GM21360 (cell line): Measurements from ENCODE around the gene NEK7.
"Not testable (repeated sequence)": the region's sequence is repeated elsewhere in the genome, so short reads cannot be mapped to it uniquely, and the experiment has no call there.

Experiments used
- ATAC-seq: cut with Tn5 transposase; IDR thresholded peaks from one replicate; pipeline ENCODE4 v1.9.1; 2021; ENCODE audit warnings: mild to moderate bottlenecking, moderate library complexity; ENCODE audit not compliant: unreplicated experiment

Gene NEK7

DNA sequence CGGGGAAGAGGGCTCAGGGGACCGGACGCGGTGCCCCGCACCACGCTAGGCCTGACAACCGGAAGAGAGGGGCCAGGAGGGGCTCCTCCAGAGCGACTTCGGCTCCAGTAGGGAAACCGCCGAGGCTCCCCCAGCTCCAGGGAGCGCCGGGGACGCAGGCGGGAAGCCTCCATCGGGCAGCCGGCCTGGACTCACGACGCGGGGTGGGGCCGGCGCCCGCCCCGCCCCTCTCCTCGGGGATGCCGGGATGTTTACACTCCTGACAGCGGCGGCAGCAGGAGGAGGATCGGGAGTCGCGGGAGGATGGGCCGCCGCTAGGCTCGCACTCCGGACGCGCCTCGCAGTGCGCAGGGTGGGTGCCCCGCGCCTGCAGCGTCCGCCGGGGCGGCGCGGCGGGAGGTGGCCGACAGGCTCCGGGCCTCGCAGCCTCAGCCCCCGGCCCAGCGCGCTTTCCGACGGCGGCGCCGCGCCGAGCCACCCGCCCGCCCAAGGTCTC is at the start of gene NEK7:
TSS of gene NEK7 (plus strand) at position 254 of the 496 bp plus-strand sequence. CDS start 75,583 bp downstream, outside the sequence.
- peak; percentile 42 for ATAC-seq

- ATAC-seq: no peak
Measured at GRCh38 chr1:198107091-198107501, 49.7 kb upstream of the NEK7 start.

- ATAC-seq: no peak
Measured at GRCh38 chr1:198108636-198109370, 48.0 kb upstream of the NEK7 start.

DNA sequence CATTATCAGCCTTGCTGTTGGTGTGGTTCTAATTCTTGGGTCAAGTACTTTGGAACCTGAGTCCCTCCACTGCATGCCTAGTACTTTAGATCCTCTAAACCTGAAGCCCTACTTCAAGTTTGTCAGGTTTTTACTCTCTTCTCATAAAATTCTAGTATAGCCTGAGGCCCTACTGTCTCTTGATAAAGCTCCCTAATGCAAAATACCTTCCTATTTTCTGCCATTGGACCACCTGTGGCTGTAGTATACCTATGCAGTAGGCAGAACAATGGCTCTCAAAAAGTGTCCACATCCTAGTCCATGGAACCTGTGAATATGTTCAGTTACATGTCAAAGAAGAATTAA is 47.5 kb upstream of the NEK7 start:
- ATAC-seq: no peak

DNA sequence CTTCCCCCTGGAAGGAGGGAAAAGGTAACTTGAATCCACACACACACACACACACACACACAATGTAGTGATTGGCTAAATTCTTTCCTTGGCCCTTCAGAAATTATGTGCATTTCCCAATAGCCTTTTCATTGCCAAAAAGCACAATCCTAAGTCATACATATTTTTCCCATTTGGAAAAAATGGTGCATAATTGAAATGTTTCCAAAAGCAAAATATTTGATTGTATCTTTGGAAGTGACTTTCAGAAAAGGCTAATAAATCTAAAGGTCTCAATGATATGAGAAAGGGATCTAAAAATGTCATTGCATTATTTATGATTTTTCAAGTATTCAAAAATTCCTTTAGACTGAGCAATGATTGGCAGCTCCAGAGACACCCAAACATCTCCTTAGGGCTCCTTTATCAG is 43.5 kb upstream of the NEK7 start:
- ATAC-seq: no peak

- ATAC-seq: no peak
Measured at GRCh38 chr1:198116069-198116468, 40.7 kb upstream of the NEK7 start.

- no peak for ATAC-seq
Measured at GRCh38 chr1:198116469-198116868, 40.3 kb upstream of the NEK7 start.

DNA sequence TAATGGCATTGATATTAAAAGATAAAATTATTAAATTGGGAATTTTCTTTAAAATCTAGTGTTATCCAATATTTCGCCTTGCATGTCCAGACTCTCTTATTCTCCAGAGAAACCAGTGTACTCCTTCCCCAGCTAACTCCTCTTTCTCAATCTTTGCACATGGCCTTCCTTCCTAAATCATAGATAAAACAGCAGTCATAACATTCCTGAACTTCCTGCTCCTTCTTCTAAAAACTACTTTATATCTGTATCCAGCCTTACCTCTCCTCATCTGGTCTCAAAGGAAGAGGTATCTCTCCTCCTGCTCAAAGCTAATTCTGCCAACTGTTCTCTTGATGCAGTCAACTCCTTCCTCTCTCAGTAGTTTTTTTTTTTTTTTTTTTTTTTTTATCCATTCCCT is 39.5 kb upstream of the NEK7 start:
- no peak for ATAC-seq

- no peak for ATAC-seq
Measured at GRCh38 chr1:198118134-198118533, 38.7 kb upstream of the NEK7 start.

DNA sequence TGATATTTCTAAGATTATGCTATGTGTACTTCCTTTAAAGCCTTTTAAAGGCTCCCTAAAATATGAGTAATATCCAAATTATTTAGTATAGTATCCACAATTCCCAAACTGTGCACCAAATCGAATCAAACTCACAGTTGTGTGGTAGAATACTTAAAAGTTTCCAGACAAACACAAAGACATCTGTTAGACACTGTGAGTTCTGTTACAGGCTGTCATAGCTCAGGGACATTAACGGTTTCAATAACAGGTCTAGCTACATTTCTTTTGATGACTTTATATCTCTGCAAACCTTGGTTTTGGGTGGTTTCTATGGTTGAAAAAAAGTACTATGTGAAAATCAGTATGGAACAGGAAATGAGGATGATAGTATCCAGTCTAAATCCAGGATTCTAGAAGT is 36.9 kb upstream of the NEK7 start:
- no peak for ATAC-seq

DNA sequence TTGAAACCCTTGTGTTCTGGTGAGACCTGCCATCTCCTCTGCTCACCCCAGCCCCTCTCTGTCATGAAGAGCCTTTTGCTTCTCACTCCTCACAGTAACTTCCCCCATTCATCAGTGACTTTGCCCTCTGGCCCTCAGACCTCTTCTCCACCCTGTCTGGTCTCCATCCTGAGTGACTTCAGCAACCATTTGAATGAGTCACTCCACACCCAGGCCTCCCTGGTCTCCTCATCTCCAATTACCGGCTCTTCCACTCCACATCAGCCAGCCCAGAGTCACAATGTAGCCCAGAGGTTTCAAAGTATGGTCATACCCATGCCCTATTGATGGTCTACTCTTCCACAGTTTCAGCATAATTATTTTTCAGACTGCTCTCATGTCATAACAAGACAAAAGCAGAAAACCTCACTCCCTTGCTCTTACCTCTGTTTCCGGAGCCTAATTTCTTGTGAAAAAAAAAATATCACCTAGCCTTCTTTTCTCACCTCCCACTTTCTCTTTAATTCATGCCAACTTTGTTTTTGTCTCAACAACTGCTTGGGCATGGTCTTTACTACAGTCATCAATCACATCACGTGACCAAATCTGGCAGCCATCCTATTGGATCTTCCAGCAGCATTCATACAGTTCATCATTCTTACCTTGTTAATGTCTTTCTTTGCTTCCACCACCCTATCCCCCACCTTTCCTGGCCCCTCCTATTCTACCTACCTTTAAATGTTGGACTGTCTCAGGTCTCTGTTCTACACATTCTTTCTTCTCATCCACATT is 35.6 kb upstream of the NEK7 start:
- ATAC-seq: no peak

DNA sequence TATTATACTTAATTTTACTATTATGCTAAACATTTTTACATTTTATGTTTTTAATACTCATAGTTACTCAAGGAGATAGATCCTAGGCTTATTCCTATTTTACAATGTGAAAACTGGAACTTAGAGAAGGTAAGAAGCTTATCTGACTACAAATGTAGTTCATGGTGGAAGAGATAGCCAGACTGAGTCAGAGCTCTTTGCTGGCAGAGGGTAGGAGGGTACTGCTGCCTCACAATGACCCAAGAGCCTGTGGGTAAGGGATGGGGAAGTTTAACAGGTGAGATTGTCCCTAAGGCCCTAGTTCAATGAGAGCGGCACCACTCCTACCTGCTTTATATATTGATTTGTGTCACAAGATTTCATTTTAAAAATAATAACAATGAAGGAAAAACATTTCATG is 34.1 kb upstream of the NEK7 start:
- ATAC-seq: no peak

DNA sequence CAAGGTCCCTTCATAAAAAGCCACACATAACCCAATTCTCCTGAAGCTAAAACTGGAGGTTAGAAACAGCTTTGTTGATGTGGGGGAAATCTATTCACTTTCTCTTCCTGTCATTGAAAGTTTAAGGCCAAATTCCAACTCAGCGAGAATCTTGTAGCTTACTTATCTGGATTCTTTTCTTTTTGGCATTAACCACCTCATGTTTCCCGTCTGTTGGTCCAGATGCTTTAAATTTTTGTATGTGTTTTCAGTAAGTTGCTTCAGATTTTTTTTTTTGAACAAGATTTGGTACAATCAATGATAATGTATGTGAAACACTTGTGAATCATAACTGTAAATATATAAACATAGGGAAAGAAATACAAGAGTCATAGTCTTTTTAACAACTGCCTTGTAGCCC is 33.7 kb upstream of the NEK7 start:
- no peak for ATAC-seq

DNA sequence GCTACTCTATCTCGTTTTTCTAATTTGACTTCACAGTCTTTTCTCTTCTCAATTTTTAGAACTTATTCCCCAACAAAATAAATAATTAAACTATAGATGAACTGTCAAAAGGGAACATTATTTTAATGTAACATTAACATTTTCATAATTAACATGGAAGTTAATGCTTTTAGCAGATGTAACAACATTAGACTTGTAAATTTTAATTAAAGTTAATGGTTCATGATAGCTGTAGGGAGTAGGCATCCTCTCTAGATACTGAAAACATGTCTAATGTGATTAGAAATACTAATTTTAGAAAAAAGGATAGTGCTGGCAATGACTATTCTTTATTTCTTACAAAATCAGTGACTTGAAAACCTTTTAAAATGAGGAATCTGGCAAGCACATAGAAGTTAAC is 32.1 kb upstream of the NEK7 start:
- ATAC-seq: no peak

DNA sequence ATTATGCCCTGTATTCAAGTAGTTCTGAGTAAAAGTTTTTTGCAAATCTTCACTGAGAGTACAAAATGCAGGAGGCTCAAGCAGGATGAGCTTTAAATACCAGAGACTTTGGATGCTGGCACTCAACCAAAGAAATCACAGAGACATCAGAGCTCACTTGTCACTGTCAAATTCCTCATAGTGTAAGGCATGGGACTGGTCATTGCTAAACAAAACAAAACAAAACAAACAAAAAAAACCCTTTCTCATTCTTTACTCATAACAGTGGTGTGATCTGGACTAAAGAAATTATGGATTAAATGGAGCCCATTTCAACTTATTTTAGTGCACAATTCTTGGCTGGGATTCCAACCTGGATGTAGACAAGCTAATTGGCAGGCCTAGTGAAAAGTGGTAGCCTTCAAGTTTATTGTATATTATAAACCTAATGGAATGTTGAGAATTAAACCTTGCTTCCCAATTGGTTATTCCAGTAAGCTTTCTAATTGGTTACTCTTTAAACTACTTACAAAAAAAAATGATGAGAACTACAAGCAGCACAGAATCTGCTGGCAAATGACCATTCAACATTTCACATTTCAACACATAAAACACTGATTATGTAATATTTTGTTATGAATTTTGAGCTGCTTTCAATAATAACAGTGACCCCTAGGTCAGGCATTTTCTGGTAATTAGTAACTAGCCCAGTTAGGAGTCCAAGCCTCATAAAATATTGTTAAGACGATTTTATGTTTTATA is 30.6 kb upstream of the NEK7 start:
- no peak for ATAC-seq

- ATAC-seq: no peak
Measured at GRCh38 chr1:198128533-198128932, 28.3 kb upstream of the NEK7 start.

DNA sequence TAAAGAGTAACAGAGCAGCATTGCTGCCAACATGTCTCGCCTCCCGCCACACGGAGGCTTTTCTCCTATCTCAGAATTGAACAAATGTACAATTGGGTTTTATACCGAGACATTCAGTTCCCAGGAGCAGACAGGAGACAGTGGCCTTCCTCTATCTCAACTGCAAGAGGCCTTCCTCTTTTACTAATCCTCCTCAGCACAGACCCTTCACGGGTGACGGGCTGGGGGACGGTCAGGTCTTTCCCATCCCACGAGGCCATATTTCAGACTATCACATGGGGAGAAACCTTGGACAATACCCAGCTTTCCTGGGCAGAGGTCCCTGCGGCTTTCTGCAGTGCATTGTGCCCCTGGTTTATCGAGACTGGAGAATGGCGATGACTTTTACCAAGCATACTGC is 26.7 kb upstream of the NEK7 start:
- ATAC-seq: not testable (repeated sequence)

GRCh38 chr1:198132060-198132781 is 24.6 kb upstream of the NEK7 start:
- ATAC-seq: peak; percentile 88

DNA sequence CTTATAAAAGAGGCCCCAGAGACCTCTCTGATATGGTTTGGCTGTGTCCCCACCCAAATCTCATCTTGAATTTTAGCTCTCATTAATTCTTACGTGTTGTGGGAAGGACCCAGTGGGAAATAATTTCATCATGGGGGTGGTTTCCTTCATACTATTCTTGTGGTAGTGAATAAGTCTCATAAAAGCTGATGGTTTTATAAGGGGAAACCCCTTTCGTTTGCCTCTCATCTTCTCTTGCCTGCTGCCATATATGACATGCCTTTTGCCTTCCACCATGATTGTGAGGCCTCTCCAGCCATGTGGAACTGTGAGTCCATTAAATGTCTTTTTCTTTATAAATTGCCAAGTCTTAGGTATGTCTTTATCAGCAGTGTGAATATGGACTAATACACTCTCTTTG is 22.5 kb upstream of the NEK7 start:
- ATAC-seq: no peak

DNA sequence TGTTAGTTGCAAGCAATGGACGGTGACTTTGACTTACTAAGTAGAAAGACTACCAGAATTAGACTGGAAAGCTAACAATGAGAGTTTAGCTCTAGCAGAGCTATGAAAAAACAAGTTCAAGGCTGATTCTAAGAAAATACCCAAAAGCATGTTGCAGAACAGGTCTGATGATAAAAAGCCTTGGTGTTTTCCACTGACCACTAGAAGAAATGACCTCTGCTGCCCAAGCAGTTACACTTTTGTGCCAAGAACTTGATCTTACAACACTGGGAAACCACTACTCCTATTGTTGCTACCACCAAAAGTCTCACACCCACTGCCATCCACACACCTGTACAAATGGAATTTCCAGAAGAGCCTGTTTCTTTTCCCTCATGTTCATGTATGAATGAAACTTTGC is 21.4 kb upstream of the NEK7 start:
- no peak for ATAC-seq
